HG02571 (cell line): Measurements from ENCODE around the gene KSR1.

Experiments
- ATAC-seq: cut with Tn5 transposase; IDR thresholded peaks from one replicate; pipeline ENCODE4 v1.9.1; 2021; ENCODE audit warnings: mild to moderate bottlenecking, moderate library complexity; ENCODE audit not compliant: unreplicated experiment

KSR1 gene

GRCh38 chr17:27581016-27581415 lies 124.8 kb downstream of the KSR1 start:
- ATAC-seq: no peak

GRCh38 chr17:27582696-27583095 lies 126.4 kb downstream of the KSR1 start:
- no peak for ATAC-seq

- ATAC-seq: no peak
These were observed 129.0 kb downstream of the KSR1 start for GRCh38 chr17:27585153-27585681.

- ATAC-seq: no peak
These were observed 129.5 kb downstream of the KSR1 start for GRCh38 chr17:27585792-27586191.

GRCh38 chr17:27586203-27586721 lies 130.0 kb downstream of the KSR1 start:
- no peak for ATAC-seq

- ATAC-seq: no peak
These were observed 132.1 kb downstream of the KSR1 start for GRCh38 chr17:27588354-27588753.

GRCh38 chr17:27590864-27591263 lies 134.6 kb downstream of the KSR1 start:
- ATAC-seq: no peak

- no peak for ATAC-seq
These were observed 135.7 kb downstream of the KSR1 start for GRCh38 chr17:27591986-27592385.

- ATAC-seq: no peak
These were observed 137.1 kb downstream of the KSR1 start for GRCh38 chr17:27593232-27593856.

GRCh38 chr17:27593857-27594255 lies 137.6 kb downstream of the KSR1 start:
- ATAC-seq: no peak

- ATAC-seq: no peak
These were observed 139.0 kb downstream of the KSR1 start for GRCh38 chr17:27595208-27595607.

GRCh38 chr17:27596096-27596495 lies 139.8 kb downstream of the KSR1 start:
- no peak for ATAC-seq

- no peak for ATAC-seq
These were observed 140.4 kb downstream of the KSR1 start for GRCh38 chr17:27596566-27597187.

GRCh38 chr17:27597188-27597580 lies 140.9 kb downstream of the KSR1 start:
- ATAC-seq: no peak

- ATAC-seq: no peak
These were observed 141.6 kb downstream of the KSR1 start for GRCh38 chr17:27597783-27598320.

- ATAC-seq: no peak
These were observed 142.2 kb downstream of the KSR1 start for GRCh38 chr17:27598337-27599050.

- ATAC-seq: no peak
These were observed 144.2 kb downstream of the KSR1 start for GRCh38 chr17:27600471-27600870.

GRCh38 chr17:27601069-27601974 lies 145.1 kb downstream of the KSR1 start:
- no peak for ATAC-seq

GRCh38 chr17:27601975-27602302 lies 145.7 kb downstream of the KSR1 start:
- no peak for ATAC-seq

GRCh38 chr17:27602721-27603420 lies 146.6 kb downstream of the KSR1 start:
- no peak for ATAC-seq
